Measurements from ENCODE around the gene FHAD1. TPM values are rescaled to one million over a fixed set of nuclear protein-coding genes. Genes with fewer than 3 reads are reported as not detected.

The FHAD1 gene
- total and polyA plus RNA-seq, 4 donors: under 0.01 to 0.13 (median 0.05) TPM; not detected in 1

GRCh38 chr1:15336866-15337265 is 89.8 kb downstream of the FHAD1 start:
- TF ChIP-seq, protein P1, sequence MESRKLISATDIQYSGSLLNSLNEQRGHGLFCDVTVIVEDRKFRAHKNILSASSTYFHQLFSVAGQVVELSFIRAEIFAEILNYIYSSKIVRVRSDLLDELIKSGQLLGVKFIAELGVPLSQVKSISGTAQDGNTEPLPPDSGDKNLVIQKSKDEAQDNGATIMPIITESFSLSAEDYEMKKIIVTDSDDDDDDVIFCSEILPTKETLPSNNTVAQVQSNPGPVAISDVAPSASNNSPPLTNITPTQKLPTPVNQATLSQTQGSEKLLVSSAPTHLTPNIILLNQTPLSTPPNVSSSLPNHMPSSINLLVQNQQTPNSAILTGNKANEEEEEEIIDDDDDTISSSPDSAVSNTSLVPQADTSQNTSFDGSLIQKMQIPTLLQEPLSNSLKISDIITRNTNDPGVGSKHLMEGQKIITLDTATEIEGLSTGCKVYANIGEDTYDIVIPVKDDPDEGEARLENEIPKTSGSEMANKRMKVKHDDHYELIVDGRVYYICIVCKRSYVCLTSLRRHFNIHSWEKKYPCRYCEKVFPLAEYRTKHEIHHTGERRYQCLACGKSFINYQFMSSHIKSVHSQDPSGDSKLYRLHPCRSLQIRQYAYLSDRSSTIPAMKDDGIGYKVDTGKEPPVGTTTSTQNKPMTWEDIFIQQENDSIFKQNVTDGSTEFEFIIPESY (IDR thresholded peaks at IDR 0.05): no peak
- TF ChIP-seq YY1 (IDR thresholded peaks at IDR 0.05) (no peak), FOXA2 (IDR thresholded peaks at IDR 0.05) (no peak), EGR1 (IDR thresholded peaks at IDR 0.05; ENCODE audit: low read depth in 2 of 2) (no peak), MAX (IDR thresholded peaks at IDR 0.05) (no peak), FOXA1 (IDR thresholded peaks at IDR 0.05) (no peak)
- no peak for DNase-seq (ENCODE audit: low spot score)
- 92% methylated on average over 7 of the region's 7 CpGs for WGBS
- Histone ChIP-seq H3K4me1 (ENCODE audit: control insufficient read depth in 4 of 4, insufficient read depth in 4 of 4, low read length in 3 of 4) (peaks cover 0 to 2% (median 0%) of the 10 kb centered on the region in 4 donors), H3K9me3 (ENCODE audit: control insufficient read depth in 4 of 4, low read length in 3 of 4) (no peaks in the 10 kb centered on the region), H3K27me3 (ENCODE audit: control insufficient read depth in 4 of 4, insufficient read depth in 4 of 4, low read length in 3 of 4) (no peaks in the 10 kb centered on the region), H3K9ac (ENCODE audit: low read depth in 1 of 2, low read length in 2 of 2) (no peak overlapping the region), H3K36me3 (ENCODE audit: control insufficient read depth in 4 of 4, insufficient read depth in 3 of 4, low read depth in 1 of 4, low read length in 3 of 4) (no peaks in the 10 kb centered on the region), H3K27ac (ENCODE audit: low read depth in 1 of 2, low read length in 2 of 2) (no peak overlapping the region), H3K4me3 (ENCODE audit: low read depth in 1 of 3, low read length in 3 of 3) (no peak overlapping the region)

- Histone ChIP-seq H3K4me1 (ENCODE audit: control insufficient read depth in 4 of 4, insufficient read depth in 4 of 4, low read length in 3 of 4) (peaks cover 0 to 2% (median 0%) of the 10 kb centered on the region in 4 donors), H3K4me3 (ENCODE audit: low read depth in 1 of 3, low read length in 3 of 3) (no peak overlapping the region), H3K9ac (ENCODE audit: low read depth in 1 of 2, low read length in 2 of 2) (no peak overlapping the region), H3K27ac (ENCODE audit: low read depth in 1 of 2, low read length in 2 of 2) (no peak overlapping the region), H3K27me3 (ENCODE audit: control insufficient read depth in 4 of 4, insufficient read depth in 4 of 4, low read length in 3 of 4) (no peaks in the 10 kb centered on the region), H3K36me3 (ENCODE audit: control insufficient read depth in 4 of 4, insufficient read depth in 3 of 4, low read depth in 1 of 4, low read length in 3 of 4) (no peaks in the 10 kb centered on the region), H3K9me3 (ENCODE audit: control insufficient read depth in 4 of 4, low read length in 3 of 4) (no peaks in the 10 kb centered on the region)
- DNase-seq (ENCODE audit: low spot score): no peak
- WGBS: 90% methylated on average over 17 of the region's 17 CpGs
- TF ChIP-seq, protein P1 (IDR thresholded peaks at IDR 0.05): no peak
Measured at GRCh38 chr1:15337656-15338402, 90.8 kb downstream of the FHAD1 start.

DNA sequence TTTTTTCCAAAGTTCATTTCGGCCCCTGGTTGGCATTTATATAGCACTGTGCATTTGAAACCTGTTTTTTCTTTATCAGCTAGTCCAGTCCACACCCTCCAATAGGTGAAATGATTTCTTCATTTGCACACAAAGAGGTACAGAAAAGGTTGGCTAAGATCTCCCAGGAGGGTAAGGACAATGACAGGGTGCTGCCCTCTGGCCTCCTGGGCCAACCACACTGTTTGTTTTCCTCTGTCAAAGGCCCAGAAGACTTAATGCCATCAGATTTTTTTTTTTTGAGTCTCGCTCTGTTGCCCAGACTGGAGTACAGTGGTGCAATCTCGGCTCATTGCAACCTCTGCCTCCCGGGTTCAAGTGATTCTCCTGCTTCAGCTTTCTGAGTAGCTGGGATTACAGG is 92.5 kb downstream of the FHAD1 start:
- H3K36me3 ChIP-seq (ENCODE audit: control insufficient read depth in 4 of 4, insufficient read depth in 3 of 4, low read depth in 1 of 4, low read length in 3 of 4): no peaks in the 10 kb centered on the region
- H3K27ac ChIP-seq (ENCODE audit: low read depth in 1 of 2, low read length in 2 of 2): no peak overlapping the region
- WGBS: 38% methylated on average over 4 of the region's 4 CpGs
- TF ChIP-seq RAD21 (IDR thresholded peaks at IDR 0.05) (no peak), GABPA (IDR thresholded peaks at IDR 0.05 in 1 of 2, conservative IDR thresholded peaks at IDR 0.05 in 1 of 2) (no peak), RXRA (IDR thresholded peaks at IDR 0.05) (peak in 1 of 2 donors; percentile 66), NR2F2 (IDR thresholded peaks at IDR 0.05) (peak; percentile 19), JUND (IDR thresholded peaks at IDR 0.05) (peak in 1 of 2 donors; percentile 25), HNF4G (IDR thresholded peaks at IDR 0.05) (no peak), HNF4A (conservative IDR thresholded peaks at IDR 0.05) (peak; percentile 32 to 68), FOXA2 (IDR thresholded peaks at IDR 0.05) (no peak)
- TF ChIP-seq, protein P1 (IDR thresholded peaks at IDR 0.05): no peak
- H3K9me3 ChIP-seq (ENCODE audit: control insufficient read depth in 4 of 4, low read length in 3 of 4): no peaks in the 10 kb centered on the region
- no peak overlapping the region for H3K4me3 ChIP-seq (ENCODE audit: low read depth in 1 of 3, low read length in 3 of 3)
- H3K27me3 ChIP-seq (ENCODE audit: control insufficient read depth in 4 of 4, insufficient read depth in 4 of 4, low read length in 3 of 4): no peaks in the 10 kb centered on the region
- peaks cover 0 to 2% (median 0%) of the 10 kb centered on the region in 4 donors for H3K4me1 ChIP-seq (ENCODE audit: control insufficient read depth in 4 of 4, insufficient read depth in 4 of 4, low read length in 3 of 4)
- no peak overlapping the region for H3K9ac ChIP-seq (ENCODE audit: low read depth in 1 of 2, low read length in 2 of 2)
- no peak for DNase-seq (ENCODE audit: low spot score)

All from liver (tissue), 9 donors.